Muscle layer of colon (tissue), 2 donors: ENCODE measurements around the gene ERGIC1.

ENCODE experiments used
- H3K27ac ChIP-seq: one replicate; pipeline ENCODE4 v1.7.0; 2013; ENCODE audit warnings: low read depth, mild to moderate bottlenecking, low read length, moderate library complexity
- H3K27me3 ChIP-seq, 2 donors: one replicate each; pipeline ENCODE4 v1.7.0; 2013; ENCODE audit warnings: low read length in 2 of 2, mild to moderate bottlenecking in 2 of 2; ENCODE audit not compliant: insufficient read depth in 2 of 2, control insufficient read depth in 1 of 2
- H3K36me3 ChIP-seq: one replicate; pipeline ENCODE4 v1.7.0; 2013; ENCODE audit warnings: mild to moderate bottlenecking, low read length; ENCODE audit not compliant: insufficient read depth
- H3K4me1 ChIP-seq: one replicate; pipeline ENCODE4 v1.7.0; 2013; ENCODE audit warnings: mild to moderate bottlenecking, low read length; ENCODE audit not compliant: insufficient read depth
- H3K4me3 ChIP-seq, 2 donors: one replicate each; pipeline ENCODE4 v1.7.0; 2013; ENCODE audit warnings: low read length in 2 of 2, low read depth in 1 of 2, mild to moderate bottlenecking in 1 of 2, moderate library complexity in 1 of 2
- H3K9ac ChIP-seq: one replicate; pipeline ENCODE4 v1.7.0; 2013; ENCODE audit warnings: low read length
- H3K9me3 ChIP-seq: one replicate; pipeline ENCODE4 v1.7.0; 2013; ENCODE audit warnings: mild to moderate bottlenecking, low read length
- donor health status: abdominal sarcoma.
- donor health status: Adenocarcinoma of cecum.

Gene ERGIC1

DNA sequence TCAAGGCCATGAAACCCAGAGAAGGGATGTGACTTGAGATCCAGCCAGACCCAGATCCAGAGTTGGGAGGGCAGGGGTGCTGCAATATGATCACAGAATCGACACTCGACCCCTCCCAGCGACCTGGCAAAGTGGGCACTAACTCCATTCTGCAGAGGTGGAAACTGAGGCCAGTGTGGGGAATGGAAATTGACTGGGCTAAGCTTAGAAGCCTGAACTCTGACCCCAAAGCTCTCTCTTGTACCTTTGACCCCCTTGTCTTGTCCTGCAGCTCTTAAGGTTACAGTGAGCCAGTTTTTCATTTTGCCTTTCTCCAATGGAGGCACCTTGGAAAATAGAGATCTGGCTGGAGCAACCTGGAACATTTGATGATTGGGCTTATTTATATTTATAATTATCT is 14.5 kb upstream of the ERGIC1 start:
- Histone ChIP-seq H3K4me1 (no peaks in the 10 kb centered on the region), H3K4me3 (no peak overlapping the region), H3K9me3 (no peaks in the 10 kb centered on the region), H3K27me3 (no peaks in the 10 kb centered on the region), H3K36me3 (no peaks in the 10 kb centered on the region), H3K27ac (no peak overlapping the region), H3K9ac (no peak overlapping the region)

DNA sequence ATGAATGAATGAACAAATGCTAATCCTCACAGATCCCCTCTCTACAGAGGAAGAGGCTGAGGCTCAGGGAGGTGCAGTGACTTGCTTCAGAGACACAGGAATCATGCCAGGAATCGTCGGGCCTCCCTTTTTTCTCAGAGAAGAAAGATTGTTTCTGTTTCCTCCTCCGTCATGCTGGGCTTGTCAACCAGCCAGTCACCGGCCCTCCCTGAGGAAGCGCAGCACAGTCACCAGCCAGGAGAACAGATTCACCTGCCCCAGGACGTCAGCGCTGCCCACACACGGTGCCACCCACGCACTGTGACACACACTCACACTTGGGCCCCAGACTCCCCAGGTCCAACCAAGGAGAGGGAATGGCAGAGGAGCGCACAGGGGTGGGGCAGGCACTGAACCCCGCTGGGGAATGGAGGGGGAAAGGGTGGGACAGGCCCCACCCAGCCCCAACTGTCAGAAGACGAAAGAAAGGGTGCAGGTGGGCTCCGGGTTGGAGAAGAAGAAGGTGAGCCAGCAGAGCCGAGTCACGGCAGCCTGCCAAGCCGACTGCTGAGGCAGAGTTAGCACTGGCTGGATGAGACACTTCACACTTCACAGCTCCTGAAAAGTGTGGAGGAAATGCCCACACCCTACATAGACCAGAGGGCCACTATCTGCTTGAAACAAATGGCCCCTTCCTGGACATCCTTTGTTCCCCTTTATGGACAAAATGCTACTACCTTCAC is 13.8 kb upstream of the ERGIC1 start:
- no peak overlapping the region for H3K27ac ChIP-seq
- H3K4me3 ChIP-seq = no peak overlapping the region
- H3K27me3 ChIP-seq = no peaks in the 10 kb centered on the region
- H3K9me3 ChIP-seq = no peaks in the 10 kb centered on the region
- H3K9ac ChIP-seq = no peak overlapping the region
- H3K4me1 ChIP-seq = no peaks in the 10 kb centered on the region
- H3K36me3 ChIP-seq = no peaks in the 10 kb centered on the region

DNA sequence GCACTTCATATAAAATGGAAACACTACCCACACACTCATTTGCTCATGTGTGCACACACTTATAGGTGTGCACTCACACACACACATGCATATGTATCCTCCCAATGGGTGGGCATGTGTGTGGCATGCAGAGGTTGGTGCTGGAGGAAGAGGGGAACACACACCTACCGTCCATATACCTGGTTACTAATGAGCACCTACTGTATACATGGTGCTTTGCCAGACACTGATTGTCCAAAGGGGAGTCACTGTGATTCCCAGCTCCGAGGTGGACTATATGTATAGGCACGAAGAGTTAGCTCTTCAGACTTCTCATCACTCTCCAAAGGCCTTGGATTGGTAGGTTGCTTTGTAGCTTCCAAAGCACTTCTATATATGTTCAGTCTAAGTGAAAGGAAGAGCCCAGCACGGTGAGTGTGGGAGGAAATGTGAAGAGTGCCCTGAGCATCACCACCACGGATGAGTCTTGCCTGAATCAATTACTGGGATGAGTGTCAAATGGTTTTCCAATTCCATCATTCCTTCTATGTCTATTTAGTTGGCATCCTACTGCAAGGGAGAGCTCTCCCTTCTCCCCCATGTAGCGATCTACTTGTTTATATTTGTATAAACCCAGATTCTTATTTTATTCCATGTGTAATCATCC is 12.6 kb upstream of the ERGIC1 start:
- no peaks in the 10 kb centered on the region for H3K27me3 ChIP-seq
- no peak overlapping the region for H3K9ac ChIP-seq
- H3K9me3 ChIP-seq = peaks cover 6% of the 10 kb centered on the region
- no peaks in the 10 kb centered on the region for H3K36me3 ChIP-seq
- H3K27ac ChIP-seq = no peak overlapping the region
- H3K4me3 ChIP-seq = no peak overlapping the region
- H3K4me1 ChIP-seq = no peaks in the 10 kb centered on the region

DNA sequence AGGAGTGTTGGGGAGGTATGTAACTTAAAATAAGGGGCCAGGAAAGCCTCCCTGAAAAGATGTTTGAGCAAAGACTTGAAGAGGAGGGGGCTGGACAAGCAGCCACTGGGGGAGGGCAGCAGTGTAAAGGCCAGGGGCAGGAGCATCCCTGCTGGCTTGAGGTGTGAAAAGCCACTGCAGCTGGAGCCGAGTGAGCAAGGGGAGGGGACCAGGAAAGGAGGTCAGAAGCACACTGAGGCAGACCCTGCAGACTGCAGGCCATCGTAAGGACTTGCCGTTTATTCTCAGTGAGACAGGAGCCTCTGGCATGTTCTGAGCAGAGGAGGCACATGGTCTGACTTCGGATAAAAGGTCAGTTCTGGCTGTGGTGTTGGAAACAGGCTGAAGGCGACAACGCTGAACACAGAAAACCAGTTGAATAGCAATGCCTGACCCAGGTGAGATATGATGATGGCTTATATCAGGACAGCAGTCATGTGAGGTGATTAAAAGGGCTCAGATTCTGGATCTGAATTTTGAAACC is 10.2 kb upstream of the ERGIC1 start:
- Histone ChIP-seq H3K36me3 (no peaks in the 10 kb centered on the region), H3K9me3 (peaks cover 6% of the 10 kb centered on the region), H3K9ac (no peak overlapping the region)

DNA sequence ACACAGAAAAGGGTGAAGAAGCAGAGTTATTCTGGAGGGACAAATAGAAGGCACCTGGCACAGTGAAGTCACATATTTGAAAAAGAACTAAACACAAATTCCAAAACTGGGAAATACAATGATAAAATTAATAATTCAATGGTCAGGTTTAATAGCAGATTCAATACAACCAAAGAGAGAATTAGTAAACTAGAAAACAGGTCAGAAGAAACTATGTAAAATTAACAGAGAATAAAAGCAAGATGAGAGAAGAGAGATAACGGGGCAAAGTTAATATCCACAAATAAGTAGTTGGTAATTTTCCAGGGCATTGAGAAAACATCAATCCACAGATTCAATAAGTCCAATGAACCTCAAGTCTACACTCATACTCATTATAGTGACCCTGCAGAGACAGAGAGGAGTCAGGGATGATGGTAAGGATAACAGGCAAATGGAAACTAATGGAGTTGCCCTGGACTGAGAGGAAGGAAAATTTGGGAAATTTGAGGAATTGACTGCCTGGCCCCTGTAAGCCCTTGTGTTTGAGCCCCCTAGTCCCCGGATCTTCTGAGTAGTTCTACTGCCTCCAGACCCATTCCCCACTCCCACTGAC is 8.3 kb upstream of the ERGIC1 start:
- H3K27me3 ChIP-seq = no peaks in the 10 kb centered on the region
- H3K4me1 ChIP-seq = no peaks in the 10 kb centered on the region
- no peak overlapping the region for H3K4me3 ChIP-seq
- H3K9me3 ChIP-seq = peaks cover 6% of the 10 kb centered on the region
- H3K36me3 ChIP-seq = no peaks in the 10 kb centered on the region
- H3K27ac ChIP-seq = no peak overlapping the region
- H3K9ac ChIP-seq = no peak overlapping the region

More for the DNA sequence above, 10.2 kb upstream of the ERGIC1 start:
- Histone ChIP-seq H3K4me1 (no peaks in the 10 kb centered on the region), H3K4me3 (no peak overlapping the region), H3K27ac (no peak overlapping the region), H3K27me3 (no peaks in the 10 kb centered on the region)

DNA sequence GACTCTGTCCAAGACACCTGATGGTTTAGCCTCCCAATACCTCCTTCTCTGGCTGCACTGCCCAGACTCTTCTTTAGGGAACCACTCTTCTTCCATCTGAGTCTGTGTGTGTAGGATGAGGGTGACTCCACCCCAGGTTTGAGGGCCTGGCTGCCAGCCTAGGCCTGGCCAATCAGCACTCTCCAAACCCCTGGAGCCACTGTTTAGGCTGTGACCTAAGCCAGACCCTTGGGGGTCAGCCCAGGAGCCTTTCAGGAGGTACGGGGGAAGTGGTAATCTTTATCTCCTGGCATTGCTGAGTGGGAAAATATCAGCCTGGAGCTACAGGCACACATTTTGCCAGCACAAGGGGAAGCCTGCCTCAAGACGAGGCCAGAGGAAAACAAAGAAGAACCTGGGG is 6.2 kb upstream of the ERGIC1 start:
- Histone ChIP-seq H3K36me3 (no peaks in the 10 kb centered on the region), H3K27me3 (no peaks in the 10 kb centered on the region), H3K4me1 (no peaks in the 10 kb centered on the region), H3K27ac (no peak overlapping the region), H3K9ac (no peak overlapping the region), H3K9me3 (peaks cover 6% of the 10 kb centered on the region), H3K4me3 (no peak overlapping the region)

DNA sequence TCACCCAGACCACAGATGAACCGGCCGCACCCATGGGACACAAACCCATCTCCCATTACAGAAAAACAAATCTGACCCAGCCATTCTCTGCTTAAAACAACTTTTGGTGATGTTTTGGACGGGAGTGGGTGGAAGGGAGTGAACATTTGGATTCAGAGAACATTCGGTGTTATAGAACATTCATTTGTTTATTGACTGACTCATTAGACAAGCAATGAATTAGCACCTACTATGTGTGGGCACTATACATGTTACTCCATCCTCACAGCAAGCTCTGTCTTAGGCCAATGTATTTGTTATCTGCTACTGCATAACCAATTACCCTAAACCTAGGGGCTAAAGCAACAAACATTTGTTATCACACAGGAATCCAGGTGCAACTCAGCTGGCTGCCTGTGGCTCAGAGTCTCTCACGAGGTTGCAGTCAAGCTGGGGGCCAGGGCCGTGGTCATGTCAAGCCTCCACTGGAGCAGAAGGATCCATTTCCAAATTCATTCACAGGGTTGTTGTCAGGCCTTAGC is 5.1 kb upstream of the ERGIC1 start:
- H3K27me3 ChIP-seq = no peaks in the 10 kb centered on the region
- H3K27ac ChIP-seq = no peak overlapping the region
- no peaks in the 10 kb centered on the region for H3K36me3 ChIP-seq
- peaks cover 6% of the 10 kb centered on the region for H3K9me3 ChIP-seq
- H3K4me3 ChIP-seq = no peak overlapping the region
- H3K9ac ChIP-seq = no peak overlapping the region
- no peaks in the 10 kb centered on the region for H3K4me1 ChIP-seq

DNA sequence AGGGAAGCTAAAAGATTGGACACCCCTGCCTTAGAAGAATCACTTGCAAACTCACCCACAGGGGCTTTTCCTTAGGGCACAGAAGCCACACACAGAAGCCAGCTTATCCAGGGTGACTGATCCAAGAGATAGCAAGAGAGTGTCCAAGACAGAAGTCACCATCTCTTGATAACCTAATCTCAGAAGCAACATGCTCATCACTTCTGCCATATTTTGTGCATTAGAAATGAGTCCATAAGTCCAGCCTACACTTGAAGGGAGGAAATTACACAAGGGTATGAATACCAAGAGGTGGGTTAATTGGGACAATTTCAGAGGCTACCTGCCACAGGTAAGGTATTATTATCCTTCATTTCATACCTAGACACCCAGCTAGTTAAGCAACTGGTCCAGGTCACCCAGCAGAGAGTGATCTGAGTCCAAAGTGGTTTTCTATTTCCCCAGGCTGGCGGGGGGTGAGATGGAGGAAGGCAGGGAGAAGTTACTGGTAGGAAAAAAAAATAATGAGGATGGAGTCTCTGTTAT is 3.7 kb upstream of the ERGIC1 start:
- peaks cover 3% of the 10 kb centered on the region for H3K4me1 ChIP-seq
- H3K36me3 ChIP-seq = no peaks in the 10 kb centered on the region
- peaks cover 6% of the 10 kb centered on the region for H3K9me3 ChIP-seq
- H3K4me3 ChIP-seq = no peak overlapping the region
- H3K9ac ChIP-seq = no peak overlapping the region
- H3K27me3 ChIP-seq = no peaks in the 10 kb centered on the region
- no peak overlapping the region for H3K27ac ChIP-seq

DNA sequence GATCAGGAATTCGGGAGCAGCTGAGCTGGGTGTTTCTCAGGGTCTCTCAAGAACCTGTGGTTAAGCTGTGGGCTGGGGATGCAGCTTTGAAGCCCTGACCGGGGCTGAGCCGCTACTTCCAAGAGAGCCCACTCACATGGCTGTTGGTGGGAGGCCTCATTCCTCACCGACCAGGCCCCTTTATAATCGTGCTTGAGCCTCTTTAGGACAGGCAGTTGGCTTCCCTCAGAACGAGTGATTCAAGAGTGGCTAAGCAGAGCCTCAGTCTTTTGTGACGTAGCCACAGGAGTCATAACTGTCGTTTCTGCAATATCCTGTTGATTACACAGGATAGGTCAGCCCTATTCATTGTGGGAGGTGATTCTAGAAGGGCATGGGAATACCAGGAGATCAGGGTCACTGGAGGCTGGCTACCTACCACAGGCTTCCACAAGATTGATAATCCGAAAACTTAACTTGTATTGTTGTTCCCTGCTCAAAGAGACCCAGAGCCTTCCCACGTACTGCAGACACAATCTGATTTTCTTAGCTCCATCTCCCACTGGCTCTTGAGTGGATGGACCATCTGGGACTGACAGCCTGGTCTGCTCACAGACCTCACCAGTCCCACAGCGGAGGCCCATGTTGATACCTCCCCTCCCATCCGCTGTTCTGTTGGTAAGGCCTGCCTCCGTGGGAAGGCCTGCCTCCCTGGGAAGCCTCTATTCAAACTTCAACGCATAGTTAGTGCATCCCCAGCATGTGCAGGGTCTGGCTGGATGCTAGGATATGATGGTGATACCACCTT is 3.0 kb upstream of the ERGIC1 start:
- peaks cover 2% of the 10 kb centered on the region for H3K9me3 ChIP-seq
- H3K4me3 ChIP-seq = no peak overlapping the region
- H3K9ac ChIP-seq = no peak overlapping the region
- H3K27me3 ChIP-seq = no peaks in the 10 kb centered on the region
- peaks cover 11% of the 10 kb centered on the region for H3K4me1 ChIP-seq
- no peaks in the 10 kb centered on the region for H3K36me3 ChIP-seq
- no peak overlapping the region for H3K27ac ChIP-seq

DNA sequence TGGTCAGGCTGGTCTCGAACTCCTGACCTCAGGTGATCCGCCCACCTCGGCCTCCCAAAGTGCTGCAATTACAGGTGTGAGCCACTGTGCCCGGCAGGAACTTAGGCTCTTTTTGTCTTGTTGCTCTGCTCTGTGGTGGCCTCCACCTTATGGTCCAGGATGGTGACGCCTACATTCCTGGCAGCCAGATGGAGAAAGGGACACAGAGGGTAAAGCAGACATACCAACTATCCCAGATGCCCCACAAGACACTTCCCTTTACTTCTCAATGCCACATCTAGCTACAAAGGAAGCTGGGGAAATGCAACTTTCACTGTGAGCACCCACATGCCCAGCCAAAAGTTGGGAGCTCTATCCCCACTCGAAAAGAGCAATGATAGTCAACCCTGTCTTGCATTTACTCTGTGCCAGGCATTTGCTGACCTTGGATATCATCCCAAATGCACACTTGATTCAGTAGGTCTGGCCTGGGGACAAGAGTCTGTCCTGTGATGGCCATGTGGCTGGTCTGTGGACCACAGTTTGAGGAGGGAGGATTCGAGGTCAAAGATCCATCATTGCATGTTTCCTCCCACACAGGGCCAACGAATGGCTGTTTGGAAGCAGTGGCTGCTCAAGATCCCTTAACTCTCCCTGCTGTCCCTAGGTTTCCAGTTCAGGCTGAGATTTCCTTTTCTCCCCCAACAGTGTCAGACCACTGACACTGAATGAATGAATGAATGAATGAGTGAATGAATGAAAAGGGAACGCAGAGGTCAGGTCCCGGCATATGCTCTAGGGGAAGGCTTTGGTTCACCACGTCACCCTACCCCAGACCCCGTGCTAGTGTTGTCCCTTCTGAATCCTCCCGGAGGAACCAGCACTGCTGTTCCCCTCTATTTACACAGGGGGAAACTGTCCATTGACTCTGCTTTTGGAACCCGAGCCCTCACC is 1.4 kb upstream of the ERGIC1 start:
- Histone ChIP-seq H3K9me3 (no peaks in the 10 kb centered on the region), H3K27ac (peak overlapping the region; percentile 93), H3K27me3 (no peaks in the 10 kb centered on the region), H3K36me3 (no peaks in the 10 kb centered on the region), H3K4me3 (no peak overlapping the region), H3K4me1 (peaks cover 26% of the 10 kb centered on the region), H3K9ac (no peak overlapping the region)
